ENCODE results near the gene CADPS2. TPM values are rescaled to one million over a fixed set of nuclear protein-coding genes. Genes with fewer than 3 reads are reported as not detected.

Gene CADPS2
- total and polyA plus RNA-seq, 2 donors (not counting 3 experiments of a cell fraction or from before 2014, with no cell fraction given): 9.5 to 22.6 TPM

GRCh38 chr7:122329145-122329802 is 557.0 kb downstream of the CADPS2 start:
- no peaks in the 10 kb centered on the region for H3K27me3 ChIP-seq (ENCODE audit: control insufficient read depth in 2 of 2, insufficient read depth in 2 of 2, low read length in 2 of 2)
- dilution Hi-C loops (cut with MboI; ENCODE audit: extremely low pct_ligation_motif_present, low sequenced_read_pairs) (no loop called here), intact Hi-C loops (cut with micrococcal nuclease) (no loop called here)
- no TSS peak for BruUV-seq (replicated peaks)
- H3K9me3 ChIP-seq (replicated peaks; ENCODE audit: control insufficient read depth, insufficient read depth, low read length): no peaks in the 10 kb centered on the region
- ChIA-PET CTCF (interaction anchor here (1.2 kb wide), 1 partner anchor 204 kb away, joined by 3 read pairs; no protein-coding TSS in a partner anchor), POLR2A (no interaction called here)
- H4K20me1 ChIP-seq (replicated peaks; ENCODE audit: control insufficient read depth, extremely low read depth, insufficient read depth, low read length): no peaks in the 10 kb centered on the region
- no peaks in the 10 kb centered on the region for H3K36me3 ChIP-seq (ENCODE audit: control insufficient read depth in 2 of 2, extremely low read depth in 1 of 2, insufficient read depth in 2 of 2, low read length in 2 of 2)
- H3K4me1 ChIP-seq (ENCODE audit: control insufficient read depth, extremely low read depth, insufficient read depth, low read length): no peaks in the 10 kb centered on the region
- no peak overlapping the region for H3K27ac ChIP-seq (ENCODE audit: insufficient read depth, low read depth, low read length)
- no peak overlapping the region for H3K9ac ChIP-seq (replicated peaks; ENCODE audit: extremely low read depth, insufficient read depth, low read length)
- FAIRE-seq (no peak), DNase-seq (ENCODE audit: low read depth, low spot score) (no peak)
- no peak overlapping the region for H3K4me3 ChIP-seq (replicated peaks in 1 of 3; ENCODE audit: insufficient read depth in 1 of 3, low read depth in 1 of 3, low read length in 3 of 3)
- H2AFZ ChIP-seq (ENCODE audit: low read depth, low read length): no peak overlapping the region
- TF ChIP-seq MYC (IDR thresholded peaks at IDR 0.05; ENCODE audit: low read depth, low read length) (no peak), JUN (IDR thresholded peaks at IDR 0.05; ENCODE audit: borderline replicate concordance, insufficient read depth, insufficient read length, low read depth) (no peak), POLR2A (IDR thresholded peaks at IDR 0.05; ENCODE audit: low read depth, low read length) (no peak), POLR2AphosphoS5 (IDR thresholded peaks at IDR 0.05; ENCODE audit: insufficient read depth, low read depth, low read length) (no peak), MAX (IDR thresholded peaks at IDR 0.05; ENCODE audit: insufficient read depth, insufficient read length) (no peak), GATA2 (IDR thresholded peaks at IDR 0.05; ENCODE audit: insufficient read depth, insufficient read length, low read depth, low read length) (no peak), FOS (IDR thresholded peaks at IDR 0.05; ENCODE audit: borderline replicate concordance, insufficient read depth, low read length) (no peak), EZH2 (IDR thresholded peaks at IDR 0.05; ENCODE audit: borderline replicate concordance, low read depth, low read length, severe bottlenecking) (no peak), CTCF (IDR thresholded peaks at IDR 0.05; ENCODE audit: extremely low read depth in 1 of 2, insufficient read depth in 1 of 2, low read depth in 1 of 2, low read length in 2 of 2) (no peak)
- no peaks in the 10 kb centered on the region for H3K79me2 ChIP-seq (ENCODE audit: control insufficient read depth, insufficient read depth, low read length)
- no peaks in the 10 kb centered on the region for H3K9me1 ChIP-seq (replicated peaks; ENCODE audit: control insufficient read depth, extremely low read depth, insufficient read depth, low read length)
- no peak overlapping the region for H3K4me2 ChIP-seq (ENCODE audit: insufficient read depth, low read length)
